ENCODE results near the gene PTPRB.

PTPRB gene

DNA sequence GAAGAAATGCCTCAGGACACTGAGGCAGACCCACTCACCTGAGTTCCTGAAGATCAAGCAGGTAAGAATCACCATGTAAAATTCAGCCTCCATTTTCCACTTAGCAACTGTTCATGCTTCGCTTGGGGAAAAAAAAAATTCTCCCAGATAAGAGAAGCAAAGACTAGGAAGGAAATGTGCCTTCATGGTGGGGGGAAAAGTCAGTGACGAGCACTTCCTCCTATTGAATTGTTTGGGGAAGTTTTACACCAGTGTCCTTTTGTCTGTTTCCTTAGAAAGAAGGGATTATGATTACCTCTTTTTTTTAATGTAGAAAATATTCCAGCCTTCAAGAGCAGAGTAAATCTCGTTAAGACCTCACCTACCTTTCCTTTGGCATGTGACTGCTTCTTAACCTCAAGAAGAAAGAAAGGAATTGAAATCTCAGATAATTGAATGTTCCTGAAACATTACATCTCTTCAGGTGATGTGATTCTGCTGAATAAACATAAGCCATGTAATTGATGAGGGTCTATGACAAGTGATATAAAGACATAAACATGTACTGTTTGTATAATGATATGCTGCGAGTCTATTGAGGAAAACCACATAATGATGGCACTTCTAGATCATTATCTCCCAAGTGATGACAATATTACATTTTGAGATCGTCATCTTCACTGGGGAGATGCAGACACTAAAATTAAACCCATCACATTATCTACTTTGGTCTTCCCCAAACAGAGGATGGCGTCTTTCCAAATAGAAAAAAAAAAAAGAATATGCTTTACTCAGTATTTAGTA lies at the start of gene PTPRB:
Gene PTPRB (minus strand): TSS at position 127 of the 783 bp plus-strand sequence. CDS start 34 bp downstream, at position 93.
- DNase-seq (ENCODE audit: low read depth) = no peak

DNA sequence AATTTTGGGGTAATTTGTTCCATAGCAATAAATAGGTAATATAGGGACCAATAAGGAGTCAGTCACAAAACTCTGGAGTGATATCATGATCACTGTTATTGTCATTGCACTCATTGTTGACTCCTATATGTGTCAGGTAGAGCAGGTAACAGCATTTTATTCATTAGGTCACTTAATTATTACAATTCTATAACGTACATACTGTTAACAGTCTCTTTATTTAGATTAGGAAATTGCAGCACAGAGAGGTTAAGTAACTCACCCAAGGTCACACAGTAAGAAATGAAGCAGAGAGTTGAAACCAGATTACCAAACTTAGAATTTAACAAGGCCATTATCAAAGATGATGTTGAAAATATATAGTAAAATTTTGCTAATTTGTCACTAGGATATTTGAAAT lies 49.7 kb upstream of the PTPRB start:
- DNase-seq (ENCODE audit: low read depth) = no peak

DNA sequence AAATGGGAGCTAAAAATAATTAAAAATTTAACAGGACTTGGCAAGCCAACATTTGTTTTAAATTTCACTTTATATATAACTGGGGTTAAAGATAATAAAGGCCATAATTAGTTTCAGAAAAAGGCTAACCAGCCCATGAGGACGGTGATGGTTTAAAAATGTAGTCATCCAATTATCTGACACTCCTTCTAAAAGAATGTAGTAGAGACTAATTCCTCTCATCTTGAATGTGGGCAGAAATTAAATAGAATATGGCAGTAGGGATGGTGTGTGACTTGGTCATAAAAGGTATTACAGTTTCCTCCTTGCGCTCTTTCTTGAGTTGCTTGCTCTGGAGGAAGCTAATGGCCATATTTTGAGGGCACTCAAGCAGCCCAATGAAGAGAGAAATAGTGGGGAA lies 49.1 kb upstream of the PTPRB start:
- no peak for DNase-seq (ENCODE audit: low read depth)

DNA sequence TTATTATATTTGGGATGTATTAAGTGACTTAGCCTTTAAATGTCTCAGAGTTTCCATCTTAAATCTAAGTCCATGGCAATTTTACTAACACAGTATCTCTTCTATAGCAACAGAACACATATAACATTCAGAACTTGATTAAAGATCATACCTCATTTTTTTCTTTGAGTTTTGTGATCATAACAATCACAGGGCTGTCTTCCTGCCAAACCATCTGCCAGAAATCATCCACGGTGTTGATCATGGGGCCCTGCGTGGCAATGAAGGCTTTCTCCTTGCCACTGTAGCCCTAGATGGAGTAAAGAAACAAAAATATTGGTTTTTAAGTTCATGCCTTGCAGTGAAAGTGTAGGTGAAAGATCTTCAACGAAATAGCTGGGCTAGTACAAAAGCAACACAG lies 46.7 kb upstream of the PTPRB start:
- DNase-seq (ENCODE audit: low read depth) = no peak

DNA sequence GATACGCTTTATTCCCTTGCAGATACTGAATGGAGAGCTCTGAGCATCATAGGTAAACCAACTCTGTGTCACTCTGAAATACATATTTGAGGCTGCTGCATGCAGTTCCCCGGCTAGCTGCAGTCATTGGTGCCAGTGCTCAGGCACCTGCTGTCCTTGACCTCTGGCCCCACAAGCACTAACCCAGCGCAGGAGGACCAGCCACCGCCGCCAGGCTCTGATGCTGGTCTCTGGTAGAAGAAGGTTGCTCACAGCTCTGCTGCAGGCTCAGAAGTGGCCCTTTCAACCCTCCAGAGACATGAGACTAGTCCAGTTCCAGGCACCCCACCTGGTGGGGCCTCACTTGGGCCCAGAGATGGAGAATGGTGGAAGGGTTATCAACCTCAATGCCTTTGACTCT lies 34.5 kb upstream of the PTPRB start:
- DNase-seq (ENCODE audit: low read depth) = no peak

DNA sequence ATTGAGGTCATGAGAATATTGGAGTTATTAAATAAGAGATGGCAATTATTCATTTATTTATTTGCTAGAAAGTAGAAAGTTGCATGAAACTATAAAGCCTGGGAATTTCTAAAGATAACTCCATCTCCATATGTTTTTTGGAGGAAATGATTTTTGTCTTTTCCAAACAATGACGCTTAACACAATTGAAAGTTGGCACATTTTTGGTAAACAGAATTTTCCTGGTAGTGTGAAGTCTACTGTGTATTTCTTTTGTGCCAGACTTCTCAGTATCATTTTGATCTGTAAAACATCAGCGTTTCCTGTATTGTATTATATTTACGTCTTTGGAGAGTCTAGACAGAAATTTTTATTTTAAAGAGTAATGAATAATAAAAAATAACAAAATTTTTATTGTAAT lies 33.7 kb upstream of the PTPRB start:
- no peak for DNase-seq (ENCODE audit: low read depth)

DNA sequence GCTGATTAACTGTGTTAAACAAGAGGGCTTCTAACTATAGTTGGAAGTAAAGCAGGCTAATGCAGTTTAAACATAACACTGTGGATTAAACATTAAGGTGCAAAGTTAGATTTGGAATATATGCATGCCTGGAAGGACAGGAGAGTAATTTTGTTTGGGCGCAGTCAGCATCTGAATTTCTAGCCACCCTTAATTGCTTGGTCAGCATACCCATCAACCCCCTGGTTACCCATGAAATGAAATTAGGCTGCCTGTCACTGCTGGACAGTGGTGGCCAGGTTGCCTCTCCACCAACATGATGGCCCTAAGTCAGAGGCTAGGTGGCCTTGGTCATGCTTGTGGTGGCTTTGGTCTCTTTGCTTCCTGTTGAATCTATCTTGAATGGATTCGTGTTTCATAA lies 30.0 kb upstream of the PTPRB start:
- no peak for DNase-seq (ENCODE audit: low read depth)

DNA sequence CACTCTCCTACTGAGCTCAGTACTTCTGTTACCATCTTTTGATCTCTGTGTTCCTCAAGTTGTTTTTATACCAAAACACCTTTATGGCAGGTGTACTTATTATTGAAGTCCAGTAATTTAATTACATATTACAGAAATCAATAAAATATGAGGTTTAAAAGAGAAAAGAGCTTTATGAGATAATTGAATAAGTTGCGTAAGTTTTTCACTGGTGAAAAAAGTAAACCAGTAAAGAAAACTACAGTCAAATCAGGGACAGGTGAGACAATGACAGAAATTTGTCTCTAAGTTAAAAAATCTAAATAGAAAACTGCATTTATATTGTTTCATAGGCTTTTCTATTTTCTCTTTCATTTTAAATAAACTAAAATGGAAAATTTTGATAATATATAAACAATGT lies 29.1 kb upstream of the PTPRB start:
- no peak for DNase-seq (ENCODE audit: low read depth)

DNA sequence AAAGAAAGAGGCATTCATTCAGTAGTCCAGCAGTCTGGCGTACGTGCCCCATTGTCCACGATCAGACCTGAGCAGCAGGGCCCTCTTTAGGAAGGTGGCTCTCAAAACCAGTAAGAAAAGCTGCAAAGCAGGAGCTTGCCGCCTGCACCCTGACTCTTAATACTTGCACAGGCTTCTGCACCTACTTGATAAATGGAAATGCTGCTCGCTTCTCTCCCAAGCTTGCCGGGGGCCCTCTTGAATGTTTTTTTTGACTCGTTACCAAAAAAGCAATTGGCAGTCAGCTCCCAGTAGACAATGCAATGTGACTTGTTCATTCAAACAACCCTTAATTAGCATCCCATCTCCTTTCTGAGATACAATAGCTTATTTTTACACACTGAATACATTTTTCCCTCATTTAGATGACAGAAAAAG lies 27.2 kb upstream of the PTPRB start:
- DNase-seq (ENCODE audit: low read depth) = no peak

DNA sequence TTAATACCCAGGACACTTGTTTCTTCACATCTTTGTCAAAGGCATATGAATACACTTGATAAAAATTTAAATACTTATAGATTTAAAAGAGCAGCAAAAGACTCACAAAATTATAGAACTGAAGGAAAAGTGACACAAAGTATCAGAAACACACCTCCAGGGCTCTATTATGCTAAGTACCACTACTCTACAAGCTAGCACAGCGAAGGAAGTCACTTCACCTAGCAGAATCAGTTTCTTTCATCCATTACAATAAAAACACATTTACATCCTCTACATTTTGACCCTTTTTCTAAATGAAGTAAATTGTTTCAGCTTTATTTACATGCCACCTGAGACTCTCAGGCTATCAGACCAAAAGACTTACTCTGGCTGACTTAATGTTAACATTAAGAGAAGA lies 26.6 kb upstream of the PTPRB start:
- no peak for DNase-seq (ENCODE audit: low read depth)

DNA sequence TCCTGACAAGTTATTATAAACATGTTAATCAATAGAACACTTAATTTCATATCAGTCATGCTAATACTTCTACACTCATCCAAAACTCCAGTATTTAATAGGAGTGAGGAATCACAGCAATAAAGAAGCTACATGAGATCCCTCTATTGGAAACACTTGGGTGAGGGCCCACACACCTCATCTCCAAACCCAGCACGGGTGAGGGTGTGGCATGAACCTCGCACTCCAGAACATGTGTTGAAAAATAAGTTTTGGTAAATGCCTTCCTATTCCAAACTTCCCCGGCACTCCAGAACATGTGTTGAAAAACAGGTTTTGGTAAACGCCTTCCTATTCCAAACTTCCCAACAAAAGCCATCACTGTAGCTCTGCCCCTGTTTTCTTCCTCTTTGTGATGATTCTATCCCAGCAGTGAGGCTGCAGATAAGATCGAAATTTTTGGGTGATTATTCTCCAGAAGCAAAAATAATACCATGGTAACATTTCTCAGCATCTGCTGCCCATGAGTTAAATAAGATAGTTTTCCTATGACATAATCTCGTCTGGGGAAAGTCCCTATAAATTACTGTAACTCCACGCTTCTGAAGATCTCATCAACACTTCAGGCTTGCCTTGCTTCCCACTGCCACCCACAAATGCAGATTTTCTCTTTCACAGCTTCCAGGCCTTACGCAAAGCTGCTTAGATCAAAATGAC lies 24.4 kb upstream of the PTPRB start:
- peak; percentile 95 for DNase-seq (ENCODE audit: low read depth)

DNA sequence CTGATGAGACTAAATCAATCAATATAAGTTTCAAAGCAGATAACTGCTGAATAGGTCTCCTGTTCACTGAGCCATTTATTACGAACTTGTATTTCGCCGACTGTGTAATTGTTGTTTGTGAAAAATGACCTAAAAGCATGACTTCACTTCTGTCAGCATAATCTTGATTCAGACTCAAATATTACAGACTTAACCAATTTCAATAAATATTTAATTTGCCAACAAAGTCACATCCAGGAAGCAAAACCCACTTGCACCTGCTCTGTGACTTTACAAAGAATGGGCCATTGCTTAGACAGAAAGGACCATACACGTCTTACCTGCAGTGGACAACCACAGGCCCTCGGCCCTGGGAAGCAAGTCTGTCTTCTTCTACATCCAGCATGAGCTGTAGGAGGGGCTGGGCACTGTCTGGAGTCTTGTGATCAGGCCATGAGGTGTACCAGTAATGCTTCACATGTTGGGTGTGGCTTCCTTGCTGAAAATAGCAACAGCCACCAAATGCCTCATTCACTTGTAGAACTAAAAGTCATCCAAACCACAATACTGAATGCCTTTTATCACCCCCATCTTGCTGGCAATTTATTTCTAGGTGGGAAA lies 23.5 kb upstream of the PTPRB start:
- peak; percentile 98 for DNase-seq (ENCODE audit: low read depth)

DNA sequence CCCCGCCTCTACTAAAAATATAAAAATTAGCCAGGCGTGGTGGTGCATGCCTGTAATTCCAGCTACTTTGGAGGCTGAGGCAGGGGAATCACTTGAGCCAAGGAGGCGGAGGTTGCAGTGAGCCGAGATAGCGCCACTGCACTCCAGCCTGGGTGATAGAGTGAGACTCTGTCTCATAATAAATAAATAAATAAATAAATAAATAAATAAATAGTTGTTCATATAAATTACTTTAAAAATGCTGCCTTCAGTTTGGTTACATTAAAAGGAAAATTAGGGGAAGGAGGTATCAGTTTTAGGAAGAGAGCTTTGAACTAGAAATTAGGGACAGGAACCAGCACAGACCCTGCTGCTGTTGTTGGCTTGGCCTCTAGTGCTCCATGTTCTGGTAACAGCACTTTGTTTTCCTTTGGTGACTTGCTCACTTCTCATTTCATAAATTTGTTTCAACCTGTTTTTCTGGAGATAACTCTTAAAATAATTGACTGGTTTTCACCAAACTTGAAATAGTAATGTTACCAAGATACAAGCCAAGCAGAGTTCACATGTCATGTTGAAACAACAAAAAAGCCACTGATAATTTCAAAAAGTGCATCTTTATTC lies 22.9 kb upstream of the PTPRB start:
- DNase-seq (ENCODE audit: low read depth) = no peak

DNA sequence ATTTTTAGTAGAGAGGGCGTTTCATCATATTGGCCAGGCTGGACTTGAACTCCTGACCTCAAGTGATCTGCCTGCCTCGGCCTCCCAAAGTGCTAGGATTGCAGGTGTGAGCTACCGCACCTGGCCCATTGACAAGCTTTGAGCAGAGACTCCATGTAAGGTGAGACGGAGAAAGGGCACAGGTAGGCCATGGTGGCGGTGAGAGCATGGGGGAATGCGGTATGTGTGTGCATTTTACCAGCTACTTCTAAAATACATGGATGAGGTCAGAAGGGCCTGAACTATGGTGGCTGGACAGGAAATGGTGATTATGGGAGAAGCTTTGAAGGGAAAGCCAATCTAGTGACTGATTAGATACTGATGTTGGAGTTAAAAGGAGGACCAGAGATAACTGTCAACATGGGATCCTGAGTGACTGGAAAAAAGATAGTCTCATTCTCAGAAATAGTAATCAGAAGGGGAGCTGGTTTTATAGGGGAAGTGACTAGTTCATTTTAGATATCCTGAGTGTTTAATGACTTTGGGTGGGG lies 21.9 kb upstream of the PTPRB start:
- no peak for DNase-seq (ENCODE audit: low read depth)

DNA sequence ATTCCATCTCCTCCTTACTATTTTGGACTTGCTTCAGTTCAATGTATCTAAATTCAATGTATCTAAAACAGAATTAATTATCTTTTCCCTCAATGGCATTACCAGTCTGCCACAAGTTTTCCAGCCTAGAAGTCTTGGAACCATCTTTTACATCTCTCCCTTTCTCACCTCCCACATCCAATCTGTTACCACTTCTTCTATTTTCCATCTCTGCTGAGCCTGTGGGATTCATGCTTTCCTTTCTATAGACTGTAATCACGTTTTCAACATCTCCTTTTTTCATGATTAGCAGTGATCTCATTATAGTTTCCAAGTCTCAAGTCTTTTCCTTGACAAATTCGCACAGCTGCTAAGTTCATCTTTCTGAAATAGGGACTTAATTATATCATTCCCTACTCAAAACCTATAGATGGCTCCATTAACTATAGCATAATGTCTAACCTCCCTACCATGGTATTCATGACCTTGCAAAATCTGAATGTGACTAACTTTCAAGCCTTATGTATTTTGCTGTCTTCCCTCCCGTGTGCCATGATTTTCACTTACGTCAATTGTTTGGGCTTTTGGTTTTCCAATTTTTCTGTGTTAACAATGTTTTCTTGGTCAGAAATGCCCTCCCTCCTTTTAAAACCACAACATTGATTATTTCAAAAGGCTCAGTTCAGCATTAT lies 20.5 kb upstream of the PTPRB start:
- DNase-seq (ENCODE audit: low read depth) = no peak

DNA sequence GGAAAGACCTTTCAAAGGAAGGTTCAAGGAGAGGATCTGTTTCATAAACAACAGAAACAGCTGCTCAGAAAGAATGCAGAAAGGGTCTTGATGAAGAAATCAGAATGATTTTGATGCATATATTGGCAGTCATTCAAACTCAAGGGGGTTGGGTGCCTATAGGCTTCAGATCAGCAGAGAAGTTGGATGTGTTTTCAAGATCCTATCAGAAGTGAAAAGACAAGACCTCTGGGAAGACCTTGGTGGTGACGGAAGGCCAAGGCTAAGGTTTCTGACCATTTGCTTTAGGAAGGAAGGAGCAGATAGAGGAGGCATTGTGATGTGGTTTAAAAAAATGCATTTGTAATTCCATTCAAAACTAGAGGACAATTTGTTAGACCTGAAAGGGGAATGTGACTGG lies 15.2 kb upstream of the PTPRB start:
- DNase-seq (ENCODE audit: low read depth) = no peak

DNA sequence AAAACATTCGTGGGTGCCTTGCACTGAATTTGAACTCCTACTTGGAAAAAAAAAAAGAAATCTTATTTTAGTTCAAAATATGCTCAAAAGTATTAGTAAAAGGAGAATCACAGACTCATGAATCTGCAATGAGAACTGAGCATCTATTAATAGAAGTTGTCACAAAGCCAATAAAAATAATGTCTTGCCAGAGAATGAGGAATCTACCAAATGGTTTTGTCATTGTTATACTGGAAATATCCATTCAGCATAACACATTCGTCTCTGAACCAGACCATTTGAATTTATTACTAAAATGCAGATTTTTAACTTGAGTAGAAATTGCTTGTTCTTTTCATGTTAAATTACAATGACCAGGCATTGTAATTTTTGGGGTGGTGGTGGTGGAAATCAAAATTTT lies 11.6 kb upstream of the PTPRB start:
- peak; percentile 54 for DNase-seq (ENCODE audit: low read depth)

DNA sequence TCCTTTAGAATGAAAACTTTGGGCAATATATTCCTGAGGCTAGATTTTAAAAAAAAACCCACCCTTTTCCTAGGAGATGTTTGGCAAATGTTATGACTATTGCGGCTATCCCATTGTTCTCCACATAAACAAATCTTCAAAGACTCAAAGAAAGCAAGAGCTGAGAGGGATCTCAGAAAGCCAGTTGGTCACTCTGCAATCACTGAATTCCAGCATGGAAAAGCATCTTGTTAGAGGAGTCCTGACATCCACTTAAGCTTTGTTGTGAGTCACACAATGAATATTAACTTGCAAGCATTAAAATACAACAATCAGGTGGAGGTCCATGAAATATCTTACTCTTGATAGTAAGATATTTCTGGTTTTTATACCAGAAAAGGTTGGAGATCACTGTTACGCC lies 11.0 kb upstream of the PTPRB start:
- DNase-seq (ENCODE audit: low read depth) = peak; percentile 60

DNA sequence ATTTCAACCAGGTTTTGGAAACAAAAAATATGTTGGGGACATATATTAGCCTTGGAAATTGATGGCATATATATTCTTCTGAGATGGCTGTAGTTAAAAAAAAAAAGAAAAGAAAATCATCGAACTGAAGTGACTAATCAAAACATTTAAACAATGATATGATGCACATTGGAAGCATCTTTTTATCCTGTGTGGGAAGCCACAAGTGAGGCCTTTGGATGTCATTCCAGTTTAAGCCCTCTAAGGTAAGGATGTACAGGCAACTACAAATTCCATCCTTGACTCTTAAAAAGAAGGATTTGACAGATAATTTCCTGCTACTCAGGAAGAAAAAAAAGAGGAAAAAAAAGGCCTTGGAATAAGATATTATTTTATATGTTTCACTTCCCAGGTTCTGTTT lies 9.6 kb upstream of the PTPRB start:
- DNase-seq (ENCODE audit: low read depth) = peak; percentile 94

DNA sequence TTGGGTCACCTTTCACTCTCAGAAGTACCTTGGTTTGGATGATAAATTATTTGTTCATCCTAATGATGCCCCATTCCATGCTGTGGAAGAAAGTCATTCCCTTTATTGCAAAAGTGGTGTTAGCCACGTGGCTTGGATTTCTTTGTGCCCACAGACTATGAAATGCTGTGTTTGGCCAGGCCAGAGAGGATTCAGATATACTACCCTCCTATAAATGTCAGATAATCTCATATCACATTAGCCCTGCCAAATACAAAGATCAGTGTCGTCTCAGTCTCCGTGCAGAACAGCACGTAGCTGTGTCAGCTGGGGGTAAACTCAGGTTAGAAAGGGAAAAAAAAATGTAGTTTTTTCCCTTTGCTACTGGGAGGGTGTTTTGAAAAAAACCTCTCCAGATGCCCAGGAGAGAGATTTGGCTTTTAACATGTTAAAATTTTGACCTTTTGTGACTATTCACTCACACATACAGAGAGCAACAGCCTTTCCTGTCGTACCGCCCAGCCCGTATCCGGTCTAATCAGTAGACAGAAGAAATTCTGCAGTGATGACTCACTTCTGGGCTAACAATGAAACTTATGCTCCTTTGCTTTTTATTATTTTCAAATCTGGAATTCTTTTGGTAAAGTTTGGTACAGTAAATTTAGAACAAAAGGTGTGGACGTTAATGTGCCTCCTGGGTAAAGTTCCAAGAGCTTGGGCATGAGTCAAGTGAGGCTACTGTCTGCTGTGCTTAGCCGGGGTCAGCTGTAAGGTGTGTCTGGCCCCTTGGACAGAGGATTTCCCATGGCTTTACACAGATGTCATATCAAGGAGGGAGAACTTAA lies 8.5 kb upstream of the PTPRB start:
- peak; percentile 97 for DNase-seq (ENCODE audit: low read depth)

DNA sequence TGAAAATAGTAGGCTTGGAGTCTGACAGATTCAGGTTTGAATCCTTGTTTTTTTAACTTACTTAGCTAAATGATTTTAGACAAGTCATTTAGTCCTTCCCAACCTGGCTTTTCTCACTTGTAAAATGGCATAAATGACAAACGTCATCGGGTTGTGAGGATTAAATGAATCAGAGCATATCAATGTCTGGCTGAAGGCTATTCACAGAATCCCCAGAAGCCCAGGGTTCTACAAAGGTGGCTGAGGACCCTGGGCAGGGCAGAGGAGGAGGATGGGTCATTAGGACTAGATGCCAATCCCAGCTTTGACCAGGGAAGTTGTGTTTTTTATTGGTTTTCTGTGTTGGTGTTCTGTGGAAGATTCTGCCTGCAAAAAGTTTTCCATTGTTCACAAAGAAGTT lies 7.6 kb upstream of the PTPRB start:
- peak; percentile 49 for DNase-seq (ENCODE audit: low read depth)

Data from ELR (cell line).